CD4-positive, alpha-beta T cell (primary cell): ENCODE results near the gene ROPN1L. TPM values are rescaled to one million over a fixed set of nuclear protein-coding genes. Genes with fewer than 3 reads are reported as not detected.

ENCODE experiments used
- ATAC-seq: fragments of 200-7000 bp; cut with Tn5 transposase; one replicate; pipeline ENCODE4 v1.10.0; 2022; ENCODE audit warnings: mild to moderate bottlenecking; ENCODE audit not compliant: poor library complexity
- CTCF ChIA-PET: fragments of 350-600 bp; sonication (Branson Sonifier 250); formaldehyde crosslinking; loops from one replicate; lab custom pipeline; 2021; ENCODE audit warnings: antibody characterized with exemption, inconsistent platforms; lab: Charles Lee
- POLR2A ChIA-PET: fragments of 350-600 bp; sonication (Branson Sonifier 250); formaldehyde crosslinking; loops from one replicate; lab custom pipeline; 2021; ENCODE audit warnings: antibody characterized with exemption, inconsistent platforms; lab: Charles Lee
- DNase-seq, 14 experiments: peaks; one replicate each; pipeline ENCODE4 v3.0.0-alpha.2; 2013 to 2020; ENCODE audit warnings: mixed read lengths in 2 of 14
- H3K27ac ChIP-seq, 2 donors: one replicate each; pipeline versions ENCODE4 v1.5.1 to v1.7.0; 2013; ENCODE audit warnings: low read length in 2 of 2, low read depth in 1 of 2, mild to moderate bottlenecking in 1 of 2
- H3K27me3 ChIP-seq, 2 experiments: 1 replicate in 1 of 2; 2 replicates in 1 of 2; pipeline versions ENCODE4 v1.6.1 to v1.7.0; 2013; ENCODE audit warnings: low read length in 2 of 2, control low read depth in 1 of 2, mild to moderate bottlenecking in 1 of 2, moderate library complexity in 1 of 2; ENCODE audit not compliant: insufficient read depth in 2 of 2, control insufficient read depth in 1 of 2
- H3K36me3 ChIP-seq: one replicate; pipeline ENCODE4 v1.6.1; 2013; ENCODE audit warnings: low read length, control low read depth; ENCODE audit not compliant: insufficient read depth
- H3K4me1 ChIP-seq: one replicate; pipeline ENCODE4 v1.6.1; 2013; ENCODE audit warnings: low read length, control low read depth; ENCODE audit not compliant: insufficient read depth
- H3K4me3 ChIP-seq: one replicate; pipeline ENCODE4 v1.5.1; 2013; ENCODE audit warnings: mild to moderate bottlenecking, low read length, moderate library complexity
- H3K9me3 ChIP-seq, 2 experiments: 1 replicate in 1 of 2; 2 replicates in 1 of 2; pipeline versions ENCODE4 v1.6.1 to v1.7.0; 2013; ENCODE audit warnings: low read length in 2 of 2, mild to moderate bottlenecking in 2 of 2, control low read depth in 1 of 2, moderate library complexity in 1 of 2; ENCODE audit not compliant: control insufficient read depth in 1 of 2, insufficient read depth in 1 of 2
- H3K27ac Mint-ChIP-seq: one replicate; pipeline ENCODE4 v1.8.0; 2020; ENCODE audit warnings: mixed read lengths
- H3K27me3 Mint-ChIP-seq: one replicate; pipeline ENCODE4 v1.8.0; 2021; ENCODE audit warnings: mixed read lengths
- H3K36me3 Mint-ChIP-seq: one replicate; pipeline ENCODE4 v1.8.0; 2021; ENCODE audit warnings: low read depth, mixed read lengths
- H3K4me1 Mint-ChIP-seq: one replicate; pipeline ENCODE4 v1.8.0; 2021; ENCODE audit warnings: low read depth, mixed read lengths
- H3K4me3 Mint-ChIP-seq: one replicate; pipeline ENCODE4 v1.8.0; 2020; ENCODE audit warnings: mild to moderate bottlenecking, mixed read lengths
- H3K9me3 Mint-ChIP-seq: one replicate; pipeline ENCODE4 v1.8.0; 2020; ENCODE audit warnings: mixed read lengths
- CTCF ChIP-seq: fragments of 200-600 bp; IDR thresholded peaks from one replicate; pipeline ENCODE4 v1.8.0; 2022; ENCODE audit warnings: antibody characterized with exemption, mild to moderate bottlenecking
- intact Hi-C, 2 experiments: fragments of 100-400 bp; cut with DNase I in 1 of 2; cut with micrococcal nuclease in 1 of 2; formaldehyde crosslinking; loops; one replicate each; pipeline versions ENCODE4 v1.15.1 to v1.9.0; 2023 to 2025; cut with DNase I, micrococcal nuclease
- total RNA-seq, 174 experiments: library from RNA in 2 of 174; stranded (reverse) in 2 of 174; gene quantifications; one replicate each; pipeline ENCODE4 v1.2.3 and lab custom pipeline; 2021 to 2026

ROPN1L gene
- total RNA-seq, 2 experiments from 2014 or later, result 0.42 to 0.58 TPM

GRCh38 chr5:10482791-10483530 is 41.3 kb downstream of the ROPN1L start:
- Histone ChIP-seq H3K27me3 (no peaks in the 10 kb centered on the region), H3K27ac (no peak overlapping the region), H3K36me3 (no peaks in the 10 kb centered on the region), H3K4me3 (no peak overlapping the region), H3K9me3 (no peaks in the 10 kb centered on the region), H3K4me1 (no peaks in the 10 kb centered on the region)
- Mint-ChIP-seq H3K9me3 (no peaks in the 10 kb centered on the region), H3K27ac (no peak overlapping the region), H3K4me1 (no peaks in the 10 kb centered on the region), H3K27me3 (no peaks in the 10 kb centered on the region), H3K36me3 (no peaks in the 10 kb centered on the region), H3K4me3 (no peak overlapping the region)
- no peak for TF ChIP-seq CTCF
- intact Hi-C loops, result no loop called here
- CTCF ChIA-PET, result no interaction called here
- POLR2A ChIA-PET, result no interaction called here
- DNase-seq (no peak), ATAC-seq (no peak)

DNA sequence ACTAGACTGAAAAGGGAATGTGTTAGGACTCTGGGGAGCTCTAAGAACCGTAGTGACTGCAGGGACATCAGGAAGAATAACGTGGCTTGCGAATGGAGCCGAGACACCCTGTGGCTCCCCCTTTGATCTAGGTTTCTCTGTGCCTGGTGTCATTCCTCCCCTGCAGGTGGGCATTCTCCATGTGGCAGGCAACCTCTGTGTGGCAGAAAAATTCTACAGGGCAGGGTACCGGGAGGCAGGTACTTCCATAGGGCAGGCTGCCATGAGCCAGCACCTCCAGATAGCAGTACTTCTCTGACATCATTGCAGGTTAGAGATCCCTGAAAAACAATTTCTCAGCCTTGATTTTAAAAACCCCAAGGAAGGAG is 43.1 kb downstream of the ROPN1L start:
- Mint-ChIP-seq H3K27ac (no peak overlapping the region), H3K9me3 (no peaks in the 10 kb centered on the region), H3K36me3 (no peaks in the 10 kb centered on the region), H3K4me1 (peaks cover 8% of the 10 kb centered on the region), H3K4me3 (no peak overlapping the region), H3K27me3 (no peaks in the 10 kb centered on the region)
- no peaks in the 10 kb centered on the region for H3K9me3 ChIP-seq
- H3K27me3 ChIP-seq, result no peaks in the 10 kb centered on the region
- ChIA-PET POLR2A (no interaction called here), CTCF (no interaction called here)
- intact Hi-C loops, result no loop called here
- H3K36me3 ChIP-seq, result no peaks in the 10 kb centered on the region
- no peak overlapping the region for H3K27ac ChIP-seq
- ATAC-seq (no peak), DNase-seq (no peak)
- peaks cover 7% of the 10 kb centered on the region for H3K4me1 ChIP-seq
- no peak for TF ChIP-seq CTCF
- no peak overlapping the region for H3K4me3 ChIP-seq

DNA sequence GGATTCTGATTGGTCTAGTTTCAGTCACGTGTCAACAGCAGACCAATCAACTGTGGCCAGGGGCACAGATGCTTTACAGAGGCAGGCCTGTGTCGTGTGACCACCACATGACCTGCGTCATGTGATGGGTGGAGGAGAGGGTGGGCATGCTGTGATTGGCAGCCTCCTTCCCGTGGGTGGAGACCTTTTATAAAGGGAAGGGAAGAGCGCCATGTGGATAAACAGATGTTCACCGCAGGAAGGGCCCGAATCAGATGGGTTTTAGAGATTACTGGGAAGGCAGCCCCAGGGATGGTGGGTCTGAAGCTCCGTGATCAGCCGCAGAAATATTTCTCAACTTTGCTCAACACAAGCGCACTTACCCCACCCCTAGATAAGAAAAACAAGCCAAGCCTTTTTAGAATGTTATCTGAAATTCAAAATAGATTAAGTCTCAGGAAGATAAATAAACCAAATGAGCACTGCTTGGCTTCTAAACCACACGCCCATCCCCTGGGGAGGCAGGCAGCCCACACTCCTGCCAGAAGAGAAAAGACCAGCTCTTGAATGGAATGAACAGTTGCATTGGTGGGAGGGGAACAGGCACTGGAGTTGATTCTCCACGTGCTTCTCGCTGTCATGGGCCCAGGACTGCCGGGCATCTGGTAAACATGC is 43.6 kb downstream of the ROPN1L start:
- Mint-ChIP-seq H3K4me3 (no peak overlapping the region), H3K27me3 (no peaks in the 10 kb centered on the region), H3K27ac (no peak overlapping the region), H3K4me1 (peaks cover 13% of the 10 kb centered on the region), H3K36me3 (no peaks in the 10 kb centered on the region), H3K9me3 (no peaks in the 10 kb centered on the region)
- no peaks in the 10 kb centered on the region for H3K27me3 ChIP-seq
- POLR2A ChIA-PET, result no interaction called here
- TF ChIP-seq CTCF, result no peak
- intact Hi-C loops, result no loop called here
- no peak overlapping the region for H3K27ac ChIP-seq
- no peaks in the 10 kb centered on the region for H3K9me3 ChIP-seq
- no peak overlapping the region for H3K4me3 ChIP-seq
- DNase-seq (no peak), ATAC-seq (no peak)
- H3K4me1 ChIP-seq, result peaks cover 12% of the 10 kb centered on the region
- CTCF ChIA-PET, result no interaction called here
- no peaks in the 10 kb centered on the region for H3K36me3 ChIP-seq
